ENCODE results near the gene PSMF1. TPM values are rescaled to one million over a fixed set of nuclear protein-coding genes. Genes with fewer than 3 reads are reported as not detected.

PSMF1 gene
- total and polyA plus RNA-seq, 9 of the 15 experiments (the other 6 are each of a cell fraction or from before 2014, with no cell fraction given): 8.5 to 192 (median 33.2) TPM

DNA sequence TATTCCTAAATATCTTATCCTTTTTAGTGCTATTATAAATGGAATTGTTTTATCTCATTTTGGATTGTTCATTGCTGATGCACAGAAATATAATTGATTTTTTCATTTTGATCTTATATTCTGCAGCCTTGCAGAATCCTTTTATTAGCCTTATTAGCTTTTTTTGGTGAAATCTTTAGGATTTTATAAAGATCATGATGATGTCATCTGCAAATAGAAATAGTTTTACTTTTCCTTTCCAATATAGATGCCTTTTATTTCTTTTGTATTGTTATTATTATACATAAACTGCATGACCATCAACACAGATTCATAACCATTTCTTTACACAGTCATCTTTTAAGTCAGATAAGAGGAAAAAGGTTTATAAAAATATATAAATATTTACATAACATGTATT lies 16.9 kb upstream of the PSMF1 start (continued):
- TF ChIP-seq FOXA1 (IDR thresholded peaks at IDR 0.05; ENCODE audit: borderline replicate concordance) (no peak), HEY1 (CRISPR knock-in tag; IDR thresholded peaks at IDR 0.05; ENCODE audit: borderline replicate concordance) (no peak), HIVEP1 (CRISPR knock-in tag; IDR thresholded peaks at IDR 0.05) (no peak), NFYB (IDR thresholded peaks at IDR 0.05; ENCODE audit: extremely low read depth, insufficient read length) (no peak), POLR2G (IDR thresholded peaks at IDR 0.05; ENCODE audit: low read depth, low read length) (no peak)
- TF ChIP-seq, protein P1, sequence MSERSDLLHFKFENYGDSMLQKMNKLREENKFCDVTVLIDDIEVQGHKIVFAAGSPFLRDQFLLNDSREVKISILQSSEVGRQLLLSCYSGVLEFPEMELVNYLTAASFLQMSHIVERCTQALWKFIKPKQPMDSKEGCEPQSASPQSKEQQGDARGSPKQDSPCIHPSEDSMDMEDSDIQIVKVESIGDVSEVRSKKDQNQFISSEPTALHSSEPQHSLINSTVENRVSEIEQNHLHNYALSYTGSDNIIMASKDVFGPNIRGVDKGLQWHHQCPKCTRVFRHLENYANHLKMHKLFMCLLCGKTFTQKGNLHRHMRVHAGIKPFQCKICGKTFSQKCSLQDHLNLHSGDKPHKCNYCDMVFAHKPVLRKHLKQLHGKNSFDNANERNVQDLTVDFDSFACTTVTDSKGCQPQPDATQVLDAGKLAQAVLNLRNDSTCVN (CRISPR knock-in tag; IDR thresholded peaks at IDR 0.05): no peak
- TF ChIP-seq, protein P2, sequence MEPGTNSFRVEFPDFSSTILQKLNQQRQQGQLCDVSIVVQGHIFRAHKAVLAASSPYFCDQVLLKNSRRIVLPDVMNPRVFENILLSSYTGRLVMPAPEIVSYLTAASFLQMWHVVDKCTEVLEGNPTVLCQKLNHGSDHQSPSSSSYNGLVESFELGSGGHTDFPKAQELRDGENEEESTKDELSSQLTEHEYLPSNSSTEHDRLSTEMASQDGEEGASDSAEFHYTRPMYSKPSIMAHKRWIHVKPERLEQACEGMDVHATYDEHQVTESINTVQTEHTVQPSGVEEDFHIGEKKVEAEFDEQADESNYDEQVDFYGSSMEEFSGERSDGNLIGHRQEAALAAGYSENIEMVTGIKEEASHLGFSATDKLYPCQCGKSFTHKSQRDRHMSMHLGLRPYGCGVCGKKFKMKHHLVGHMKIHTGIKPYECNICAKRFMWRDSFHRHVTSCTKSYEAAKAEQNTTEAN (CRISPR knock-in tag; IDR thresholded peaks at IDR 0.05): no peak
- TF ChIP-seq, protein P3, sequence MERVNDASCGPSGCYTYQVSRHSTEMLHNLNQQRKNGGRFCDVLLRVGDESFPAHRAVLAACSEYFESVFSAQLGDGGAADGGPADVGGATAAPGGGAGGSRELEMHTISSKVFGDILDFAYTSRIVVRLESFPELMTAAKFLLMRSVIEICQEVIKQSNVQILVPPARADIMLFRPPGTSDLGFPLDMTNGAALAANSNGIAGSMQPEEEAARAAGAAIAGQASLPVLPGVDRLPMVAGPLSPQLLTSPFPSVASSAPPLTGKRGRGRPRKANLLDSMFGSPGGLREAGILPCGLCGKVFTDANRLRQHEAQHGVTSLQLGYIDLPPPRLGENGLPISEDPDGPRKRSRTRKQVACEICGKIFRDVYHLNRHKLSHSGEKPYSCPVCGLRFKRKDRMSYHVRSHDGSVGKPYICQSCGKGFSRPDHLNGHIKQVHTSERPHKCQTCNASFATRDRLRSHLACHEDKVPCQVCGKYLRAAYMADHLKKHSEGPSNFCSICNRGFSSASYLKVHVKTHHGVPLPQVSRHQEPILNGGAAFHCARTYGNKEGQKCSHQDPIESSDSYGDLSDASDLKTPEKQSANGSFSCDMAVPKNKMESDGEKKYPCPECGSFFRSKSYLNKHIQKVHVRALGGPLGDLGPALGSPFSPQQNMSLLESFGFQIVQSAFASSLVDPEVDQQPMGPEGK (CRISPR knock-in tag; IDR thresholded peaks at IDR 0.05; ENCODE audit: borderline replicate concordance): no peak
- TF ChIP-seq, protein P4, sequence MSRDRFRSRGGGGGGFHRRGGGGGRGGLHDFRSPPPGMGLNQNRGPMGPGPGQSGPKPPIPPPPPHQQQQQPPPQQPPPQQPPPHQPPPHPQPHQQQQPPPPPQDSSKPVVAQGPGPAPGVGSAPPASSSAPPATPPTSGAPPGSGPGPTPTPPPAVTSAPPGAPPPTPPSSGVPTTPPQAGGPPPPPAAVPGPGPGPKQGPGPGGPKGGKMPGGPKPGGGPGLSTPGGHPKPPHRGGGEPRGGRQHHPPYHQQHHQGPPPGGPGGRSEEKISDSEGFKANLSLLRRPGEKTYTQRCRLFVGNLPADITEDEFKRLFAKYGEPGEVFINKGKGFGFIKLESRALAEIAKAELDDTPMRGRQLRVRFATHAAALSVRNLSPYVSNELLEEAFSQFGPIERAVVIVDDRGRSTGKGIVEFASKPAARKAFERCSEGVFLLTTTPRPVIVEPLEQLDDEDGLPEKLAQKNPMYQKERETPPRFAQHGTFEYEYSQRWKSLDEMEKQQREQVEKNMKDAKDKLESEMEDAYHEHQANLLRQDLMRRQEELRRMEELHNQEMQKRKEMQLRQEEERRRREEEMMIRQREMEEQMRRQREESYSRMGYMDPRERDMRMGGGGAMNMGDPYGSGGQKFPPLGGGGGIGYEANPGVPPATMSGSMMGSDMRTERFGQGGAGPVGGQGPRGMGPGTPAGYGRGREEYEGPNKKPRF (IDR thresholded peaks at IDR 0.05; ENCODE audit: low read depth, low read length): no peak
- TF ChIP-seq, protein P5, sequence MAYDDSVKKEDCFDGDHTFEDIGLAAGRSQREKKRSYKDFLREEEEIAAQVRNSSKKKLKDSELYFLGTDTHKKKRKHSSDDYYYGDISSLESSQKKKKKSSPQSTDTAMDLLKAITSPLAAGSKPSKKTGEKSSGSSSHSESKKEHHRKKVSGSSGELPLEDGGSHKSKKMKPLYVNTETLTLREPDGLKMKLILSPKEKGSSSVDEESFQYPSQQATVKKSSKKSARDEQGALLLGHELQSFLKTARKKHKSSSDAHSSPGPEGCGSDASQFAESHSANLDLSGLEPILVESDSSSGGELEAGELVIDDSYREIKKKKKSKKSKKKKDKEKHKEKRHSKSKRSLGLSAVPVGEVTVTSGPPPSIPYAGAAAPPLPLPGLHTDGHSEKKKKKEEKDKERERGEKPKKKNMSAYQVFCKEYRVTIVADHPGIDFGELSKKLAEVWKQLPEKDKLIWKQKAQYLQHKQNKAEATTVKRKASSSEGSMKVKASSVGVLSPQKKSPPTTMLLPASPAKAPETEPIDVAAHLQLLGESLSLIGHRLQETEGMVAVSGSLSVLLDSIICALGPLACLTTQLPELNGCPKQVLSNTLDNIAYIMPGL (CRISPR knock-in tag; IDR thresholded peaks at IDR 0.05): no peak
